GM23248 (cell line): Measurements from ENCODE around the gene CEBPA.

Experiments
- EZH2 ChIP-seq: fragments of 200-600 bp; sonication (generic); IDR thresholded peaks from 2 replicates; pipeline ENCODE4 v1.6.1; 2018; ENCODE audit warnings: antibody characterized with exemption, mild to moderate bottlenecking; ENCODE audit not compliant: insufficient read depth, poor library complexity, severe bottlenecking
- EZH2phosphoT487 ChIP-seq: fragments of 200-600 bp; sonication (generic); IDR thresholded peaks from 2 replicates; pipeline ENCODE4 v1.6.1; 2018; ENCODE audit warnings: antibody characterized with exemption, moderate library complexity, mild to moderate bottlenecking, low read depth; ENCODE audit not compliant: insufficient read depth

DNA sequence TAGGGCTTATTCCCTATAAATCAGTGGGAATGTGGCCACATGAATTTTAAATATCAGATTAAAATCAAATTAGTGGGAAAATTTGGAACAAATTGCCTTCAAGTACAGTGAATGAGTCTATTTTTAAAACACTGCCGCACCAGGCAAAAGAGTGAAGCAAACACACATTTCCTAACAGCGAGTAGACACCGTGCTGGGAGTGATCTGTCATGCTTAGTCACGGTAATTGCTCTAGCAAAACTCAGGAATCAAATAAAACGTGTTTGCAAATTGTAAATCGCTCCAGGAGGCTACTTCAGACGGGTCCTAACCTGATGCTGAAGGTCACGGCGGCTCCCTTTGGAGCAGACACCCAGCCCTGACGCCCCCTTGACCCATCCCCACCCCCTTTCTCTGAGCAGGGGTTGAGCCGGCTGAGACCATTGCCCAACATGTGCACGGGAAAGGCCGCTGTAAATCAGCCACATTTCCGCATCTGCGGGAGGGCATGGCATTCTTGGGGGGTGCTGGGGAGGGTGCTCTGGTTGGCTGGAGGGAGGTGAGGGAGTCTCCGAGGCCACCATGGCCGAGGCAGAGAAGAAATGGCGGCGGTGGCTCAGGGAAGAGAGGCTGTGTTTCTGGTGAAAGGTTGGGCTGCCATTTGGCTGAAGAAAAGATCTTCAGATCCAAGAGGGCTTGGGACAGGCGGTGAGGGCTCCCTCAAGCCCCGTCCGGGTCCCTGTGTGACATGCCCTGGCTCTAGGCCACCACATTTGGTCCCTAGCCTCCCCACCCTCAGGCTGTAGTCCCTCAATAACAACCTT is 8.9 kb downstream of the CEBPA start:
- TF ChIP-seq EZH2 (no peak), EZH2phosphoT487 (no peak)
